Effector memory CD4-positive, alpha-beta T cell (primary cell): ENCODE results near the gene HCN2.

ENCODE experiments used
- DNase-seq, 3 donors: peaks; one replicate each; pipeline ENCODE4 v3.0.0-alpha.2; 2020
- H3K27ac ChIP-seq: 2 replicates; pipeline ENCODE4 v1.7.0; 2013; ENCODE audit warnings: mild to moderate bottlenecking, low read length, moderate library complexity; ENCODE audit not compliant: insufficient read depth, poor library complexity, severe bottlenecking
- H3K27me3 ChIP-seq: replicated peaks from 2 replicates; pipeline ENCODE4 v1.7.0; 2013; ENCODE audit warnings: mild to moderate bottlenecking, low read length; ENCODE audit not compliant: insufficient read depth, control insufficient read depth, poor library complexity, severe bottlenecking
- H3K36me3 ChIP-seq: 2 replicates; pipeline ENCODE4 v1.7.0; 2013; ENCODE audit warnings: mild to moderate bottlenecking, low read length, moderate library complexity; ENCODE audit not compliant: control insufficient read depth, insufficient read depth
- H3K4me1 ChIP-seq: 2 replicates; pipeline ENCODE4 v1.7.0; 2013; ENCODE audit warnings: low read length, mild to moderate bottlenecking; ENCODE audit not compliant: control insufficient read depth, insufficient read depth, poor library complexity, severe bottlenecking
- H3K4me3 ChIP-seq: 2 replicates; pipeline ENCODE4 v1.7.0; 2013; ENCODE audit warnings: low read length, low read depth, mild to moderate bottlenecking; ENCODE audit not compliant: insufficient read depth, poor library complexity, severe bottlenecking
- H3K9me3 ChIP-seq: 2 replicates; pipeline ENCODE4 v1.7.0; 2013; ENCODE audit warnings: mild to moderate bottlenecking, low read length, moderate library complexity; ENCODE audit not compliant: control insufficient read depth
- total RNA-seq, 3 donors: gene quantifications; one replicate each; lab custom pipeline; 2026; lab: John Stamatoyannopoulos, UW

Gene HCN2
- 2.8 to 4.1 (median 3.6) reads per million in 3 donors for total RNA-seq

DNA sequence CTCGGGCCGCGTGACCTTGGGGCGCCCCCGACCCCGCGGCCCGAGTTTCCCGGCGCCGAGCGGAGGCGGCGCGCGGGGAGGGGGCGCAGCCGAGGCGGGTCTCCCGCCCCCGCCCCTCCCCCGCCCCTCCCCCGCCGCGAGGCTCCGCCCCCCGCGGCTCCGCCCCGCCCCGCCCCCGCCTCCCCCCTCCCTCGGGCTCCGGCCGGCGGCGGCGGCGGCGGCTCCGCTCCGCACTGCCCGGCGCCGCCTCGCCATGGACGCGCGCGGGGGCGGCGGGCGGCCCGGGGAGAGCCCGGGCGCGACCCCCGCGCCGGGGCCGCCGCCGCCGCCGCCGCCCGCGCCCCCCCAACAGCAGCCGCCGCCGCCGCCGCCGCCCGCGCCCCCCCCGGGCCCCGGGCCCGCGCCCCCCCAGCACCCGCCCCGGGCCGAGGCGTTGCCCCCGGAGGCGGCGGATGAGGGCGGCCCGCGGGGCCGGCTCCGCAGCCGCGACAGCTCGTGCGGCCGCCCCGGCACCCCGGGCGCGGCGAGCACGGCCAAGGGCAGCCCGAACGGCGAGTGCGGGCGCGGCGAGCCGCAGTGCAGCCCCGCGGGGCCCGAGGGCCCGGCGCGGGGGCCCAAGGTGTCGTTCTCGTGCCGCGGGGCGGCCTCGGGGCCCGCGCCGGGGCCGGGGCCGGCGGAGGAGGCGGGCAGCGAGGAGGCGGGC lies at the start of gene HCN2:
Gene HCN2 (plus strand): TSS at position 189 of the 703 bp plus-strand sequence. CDS start 65 bp downstream, at position 254.
- Histone ChIP-seq H3K9me3 (no peaks in the 10 kb centered on the region), H3K27me3 (peaks cover 14% of the 10 kb centered on the region), H3K4me1 (peaks cover 25% of the 10 kb centered on the region), H3K4me3 (peak within 1 kb of the TSS; percentile 1), H3K36me3 (no peaks in the 10 kb centered on the region), H3K27ac (no peak within 1 kb of the TSS)
- no peak for DNase-seq

DNA sequence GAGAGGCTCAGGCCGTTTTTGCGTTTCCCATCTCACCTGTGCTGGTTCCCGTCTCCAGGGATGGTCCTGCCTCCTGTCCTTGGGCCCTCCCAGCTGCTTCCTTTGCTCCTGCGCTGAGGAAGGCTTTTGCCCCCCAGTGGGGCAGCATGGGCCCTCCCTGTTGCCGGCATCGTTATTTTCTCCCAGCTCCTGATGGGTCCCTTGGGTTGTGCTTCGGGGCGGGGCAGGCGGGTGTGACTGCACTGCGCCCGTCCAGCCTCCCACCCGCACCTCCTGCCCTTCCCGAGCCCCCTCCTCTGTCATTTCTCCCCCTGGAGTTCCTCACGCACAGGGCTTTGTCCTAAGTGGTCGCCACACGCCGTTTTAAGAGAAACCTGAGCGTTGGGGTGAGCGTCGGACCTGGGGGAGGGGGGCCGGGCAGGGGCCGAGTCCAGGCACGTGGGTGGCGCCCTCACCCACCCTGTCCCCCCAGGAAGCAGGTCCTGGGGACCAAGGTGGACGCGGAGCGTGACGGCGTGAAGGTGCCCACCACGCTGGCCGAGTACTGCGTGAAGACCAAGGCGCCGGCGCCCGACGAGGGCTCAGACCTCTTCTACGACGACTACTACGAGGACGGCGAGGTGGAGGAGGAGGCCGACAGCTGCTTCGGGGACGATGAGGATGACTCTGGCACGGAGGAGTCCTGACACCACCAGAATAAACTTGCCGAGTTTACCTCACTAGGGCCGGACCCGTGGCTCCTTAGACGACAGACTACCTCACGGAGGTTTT lies 48.6 kb upstream of the HCN2 start:
- Histone ChIP-seq H3K36me3 (peaks cover 38% of the 10 kb centered on the region), H3K4me3 (no peak overlapping the region), H3K27ac (no peak overlapping the region), H3K9me3 (no peaks in the 10 kb centered on the region), H3K27me3 (no peaks in the 10 kb centered on the region), H3K4me1 (peaks cover 11% of the 10 kb centered on the region)
- no peak for DNase-seq

DNA sequence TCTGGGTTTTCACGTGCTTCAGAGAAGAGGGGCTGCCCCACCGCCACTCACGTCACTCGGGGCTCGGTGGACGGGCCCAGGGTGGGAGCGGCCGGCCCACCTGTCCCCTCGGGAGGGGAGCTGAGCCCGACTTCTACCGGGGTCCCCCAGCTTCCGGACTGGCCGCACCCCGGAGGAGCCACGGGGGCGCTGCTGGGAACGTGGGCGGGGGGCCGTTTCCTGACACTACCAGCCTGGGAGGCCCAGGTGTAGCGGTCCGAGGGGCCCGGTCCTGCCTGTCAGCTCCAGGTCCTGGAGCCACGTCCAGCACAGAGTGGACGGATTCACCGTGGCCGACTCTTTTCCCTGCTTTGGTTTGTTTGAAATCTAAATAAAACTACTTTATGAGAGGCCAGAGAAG lies 48.0 kb upstream of the HCN2 start:
- no peak overlapping the region for H3K27ac ChIP-seq
- peaks cover 11% of the 10 kb centered on the region for H3K4me1 ChIP-seq
- H3K36me3 ChIP-seq = peaks cover 31% of the 10 kb centered on the region
- H3K27me3 ChIP-seq = no peaks in the 10 kb centered on the region
- no peaks in the 10 kb centered on the region for H3K9me3 ChIP-seq
- DNase-seq = no peak
- H3K4me3 ChIP-seq = no peak overlapping the region

DNA sequence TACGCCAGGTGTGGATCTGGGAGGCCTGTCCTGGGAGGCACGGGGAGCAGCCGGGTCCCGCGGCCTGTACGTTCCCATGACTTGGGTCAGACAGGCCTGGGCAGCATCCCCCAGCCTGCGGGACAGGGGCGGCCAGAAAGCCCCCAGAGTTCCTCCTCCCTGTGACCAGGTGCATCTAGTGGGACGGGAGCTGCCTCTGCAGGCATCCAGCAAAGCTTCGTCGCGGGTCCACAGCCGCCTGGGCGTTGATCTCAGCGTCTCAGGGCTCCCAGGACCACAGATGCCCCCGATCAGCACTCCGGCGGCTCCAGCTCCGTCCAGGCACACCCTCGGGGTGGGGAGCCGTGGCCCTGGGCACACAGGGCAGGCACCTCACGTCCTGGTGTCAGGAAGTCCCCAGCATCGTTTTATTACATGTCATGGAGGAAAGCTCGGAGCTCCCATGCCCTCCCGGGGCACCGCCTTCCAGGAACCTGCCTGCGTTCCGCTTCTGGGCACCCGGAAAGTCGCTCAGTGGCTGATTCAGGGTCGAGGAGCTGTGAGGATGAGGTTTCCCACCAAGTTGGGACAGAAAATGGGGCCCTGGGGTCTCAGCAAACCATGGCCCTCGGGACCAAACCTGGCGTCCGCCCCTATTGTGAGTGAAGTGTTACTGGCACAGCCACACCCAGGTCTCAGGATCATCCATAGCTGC lies 47.4 kb upstream of the HCN2 start:
- H3K27me3 ChIP-seq = no peaks in the 10 kb centered on the region
- no peaks in the 10 kb centered on the region for H3K9me3 ChIP-seq
- no peak overlapping the region for H3K4me3 ChIP-seq
- no peak overlapping the region for H3K27ac ChIP-seq
- peaks cover 11% of the 10 kb centered on the region for H3K4me1 ChIP-seq
- no peak for DNase-seq
- H3K36me3 ChIP-seq = peaks cover 29% of the 10 kb centered on the region

DNA sequence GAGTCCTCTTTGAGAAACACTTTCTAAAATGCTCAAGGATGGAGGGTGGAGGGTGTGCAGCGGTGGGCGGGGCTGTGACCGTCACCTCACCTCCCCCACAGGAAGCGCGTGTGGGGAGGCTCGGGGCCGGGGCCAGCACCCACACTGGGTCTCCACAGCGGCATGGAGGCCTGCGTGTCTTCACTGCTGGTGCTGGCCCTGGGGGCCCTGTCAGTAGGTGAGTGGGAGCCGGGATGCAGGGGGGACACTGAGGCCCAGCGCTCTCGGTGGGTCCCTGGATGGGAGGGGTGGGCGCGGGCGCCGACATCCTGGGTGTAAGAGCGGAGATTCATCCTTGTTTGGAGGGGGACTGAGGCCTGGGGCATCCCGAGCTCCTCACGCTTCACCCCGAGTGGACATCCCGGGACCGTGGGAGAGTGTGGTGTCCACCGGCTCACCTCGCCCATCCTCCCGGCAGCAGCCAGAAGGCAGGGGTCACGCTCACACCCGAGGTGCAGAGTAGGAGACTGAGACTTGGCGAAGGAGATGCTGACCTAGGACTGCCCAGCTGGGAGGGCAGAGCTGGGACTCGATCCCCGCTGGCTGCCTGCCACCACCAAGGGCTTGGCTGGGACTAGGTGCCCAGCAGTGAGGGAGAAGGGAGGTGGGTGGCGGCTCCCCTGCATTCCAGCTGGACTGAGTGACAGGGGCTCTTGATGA lies 45.6 kb upstream of the HCN2 start, which contains the start of gene GZMM:
Gene GZMM (plus strand): TSS at position 144 of the 699 bp plus-strand sequence. CDS start 19 bp downstream, at position 163.
- peak within 1 kb of the TSS; percentile 52 for H3K4me3 ChIP-seq
- no peaks in the 10 kb centered on the region for H3K9me3 ChIP-seq
- peaks cover 20% of the 10 kb centered on the region for H3K36me3 ChIP-seq
- H3K27ac ChIP-seq = peak within 1 kb of the TSS; percentile 68
- peak; percentile 56 to 71 (median 57) for DNase-seq
- no peaks in the 10 kb centered on the region for H3K27me3 ChIP-seq
- peaks cover 11% of the 10 kb centered on the region for H3K4me1 ChIP-seq

DNA sequence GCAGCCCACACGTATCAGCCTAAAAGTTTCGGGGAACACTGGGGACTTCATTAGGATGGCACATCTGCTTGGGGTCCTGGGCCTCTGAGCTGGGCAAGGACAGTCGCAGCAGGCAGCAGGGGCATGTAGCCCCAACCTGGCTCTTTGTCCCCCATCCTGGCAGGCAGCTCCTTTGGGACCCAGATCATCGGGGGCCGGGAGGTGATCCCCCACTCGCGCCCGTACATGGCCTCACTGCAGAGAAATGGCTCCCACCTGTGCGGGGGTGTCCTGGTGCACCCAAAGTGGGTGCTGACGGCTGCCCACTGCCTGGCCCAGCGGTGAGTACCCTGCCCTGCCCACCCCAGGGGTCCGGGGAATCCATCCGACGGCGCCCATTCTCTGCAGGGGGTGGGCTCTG lies 42.6 kb upstream of the HCN2 start:
- Histone ChIP-seq H3K4me3 (no peak overlapping the region), H3K4me1 (peaks cover 11% of the 10 kb centered on the region), H3K27ac (no peak overlapping the region), H3K36me3 (peaks cover 5% of the 10 kb centered on the region), H3K9me3 (no peaks in the 10 kb centered on the region), H3K27me3 (no peaks in the 10 kb centered on the region)
- DNase-seq = no peak

DNA sequence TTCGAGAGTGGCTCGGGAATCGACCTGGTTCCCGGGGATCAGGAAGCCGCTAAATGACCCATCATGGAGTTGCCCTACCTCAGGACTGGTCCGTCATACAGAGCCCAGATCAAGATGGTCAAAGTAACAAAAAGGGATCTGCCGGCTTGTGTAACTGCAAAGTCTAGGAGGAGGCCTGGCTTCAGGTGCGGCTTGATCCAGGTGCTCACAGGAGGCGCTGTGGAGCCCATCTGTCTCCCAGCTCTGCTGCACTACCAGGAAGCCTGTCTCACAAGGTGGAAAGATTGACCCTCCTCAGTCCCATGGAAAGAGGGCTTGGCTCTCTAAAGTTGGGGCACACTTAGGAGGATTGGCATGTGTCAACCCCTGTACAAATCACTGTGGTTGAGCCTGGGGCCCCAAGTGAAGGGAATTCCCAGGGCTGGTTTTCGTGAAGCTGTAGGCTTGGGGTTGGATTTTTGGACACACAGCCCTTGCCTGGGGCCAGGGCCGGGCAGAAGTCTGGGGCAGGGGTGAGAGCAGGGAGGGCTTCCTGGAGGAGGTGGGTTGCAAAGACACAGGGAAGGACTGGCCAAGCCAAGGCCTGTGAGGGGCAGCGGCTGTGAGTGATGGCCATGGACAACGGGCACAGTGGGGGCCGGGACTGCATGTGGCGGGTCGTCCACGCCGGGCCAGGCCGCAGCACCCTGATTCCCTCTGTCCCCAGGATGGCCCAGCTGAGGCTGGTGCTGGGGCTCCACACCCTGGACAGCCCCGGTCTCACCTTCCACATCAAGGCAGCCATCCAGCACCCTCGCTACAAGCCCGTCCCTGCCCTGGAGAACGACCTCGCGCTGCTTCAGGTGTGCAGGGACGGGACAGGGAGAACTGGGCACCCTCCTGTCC lies 41.6 kb upstream of the HCN2 start:
- Histone ChIP-seq H3K27ac (no peak overlapping the region), H3K27me3 (no peaks in the 10 kb centered on the region), H3K4me3 (no peak overlapping the region), H3K4me1 (peaks cover 11% of the 10 kb centered on the region), H3K9me3 (no peaks in the 10 kb centered on the region), H3K36me3 (peaks cover 5% of the 10 kb centered on the region)
- no peak for DNase-seq

DNA sequence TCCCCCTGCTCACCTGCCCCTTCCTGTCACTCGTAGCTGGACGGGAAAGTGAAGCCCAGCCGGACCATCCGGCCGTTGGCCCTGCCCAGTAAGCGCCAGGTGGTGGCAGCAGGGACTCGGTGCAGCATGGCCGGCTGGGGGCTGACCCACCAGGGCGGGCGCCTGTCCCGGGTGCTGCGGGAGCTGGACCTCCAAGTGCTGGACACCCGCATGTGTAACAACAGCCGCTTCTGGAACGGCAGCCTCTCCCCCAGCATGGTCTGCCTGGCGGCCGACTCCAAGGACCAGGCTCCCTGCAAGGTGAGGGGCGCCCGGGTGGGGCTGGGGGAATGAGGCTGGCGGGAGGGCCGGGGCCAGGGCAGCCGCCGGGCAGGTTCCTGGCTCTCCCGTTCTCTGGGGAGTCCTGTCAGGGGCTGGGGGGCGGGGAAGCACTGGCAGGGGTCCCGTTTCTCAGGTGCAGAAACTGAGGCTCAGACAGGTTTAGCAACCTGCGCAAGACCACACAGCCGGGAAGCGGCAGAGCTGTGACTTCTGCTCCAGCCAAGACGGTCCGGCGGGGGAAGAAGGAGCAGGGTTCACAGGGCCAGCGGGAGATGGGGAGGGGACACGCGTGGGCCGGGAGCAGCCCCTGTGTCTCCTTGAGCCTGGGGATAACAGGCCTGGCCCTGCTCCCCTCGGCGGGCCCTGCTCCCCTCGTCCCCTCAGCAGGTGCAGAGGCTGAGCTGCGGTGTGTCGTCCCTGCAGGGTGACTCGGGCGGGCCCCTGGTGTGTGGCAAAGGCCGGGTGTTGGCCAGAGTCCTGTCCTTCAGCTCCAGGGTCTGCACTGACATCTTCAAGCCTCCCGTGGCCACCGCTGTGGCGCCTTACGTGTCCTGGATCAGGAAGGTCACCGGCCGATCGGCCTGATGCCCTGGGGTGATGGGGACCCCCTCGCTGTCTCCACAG lies 40.5 kb upstream of the HCN2 start:
- DNase-seq = no peak
- H3K4me3 ChIP-seq = no peak overlapping the region
- H3K36me3 ChIP-seq = peaks cover 5% of the 10 kb centered on the region
- H3K4me1 ChIP-seq = peaks cover 3% of the 10 kb centered on the region
- no peaks in the 10 kb centered on the region for H3K9me3 ChIP-seq
- H3K27ac ChIP-seq = no peak overlapping the region
- H3K27me3 ChIP-seq = no peaks in the 10 kb centered on the region
